HL-60 (cell line): ENCODE data around the gene TPST2.
"Not testable (repeated sequence)": the region's sequence is repeated elsewhere in the genome, so short reads cannot be mapped to it uniquely, and the experiment has no call there.

Source experiments
- DNase-seq, 2 experiments: peaks; one replicate each; pipeline ENCODE4 v3.0.0-alpha.2; 2010 to 2020; ENCODE audit warnings: low read depth in 1 of 2, low spot score in 1 of 2
- H3K27ac ChIP-seq: fragments of 250-450 bp; sonication (Bioruptor Pico); replicated peaks from 2 replicates; pipeline ENCODE4 v1.5.1; 2020; ENCODE audit warnings: mild to moderate bottlenecking, moderate library complexity
- H3K27me3 ChIP-seq: fragments of 250-450 bp; sonication (Bioruptor Pico); 2 replicates; pipeline ENCODE4 v1.5.1; 2021; ENCODE audit warnings: mild to moderate bottlenecking, moderate library complexity; ENCODE audit not compliant: insufficient read depth, poor library complexity, severe bottlenecking
- H3K4me3 ChIP-seq: replicated peaks from 2 replicates; pipeline ENCODE4 v1.5.1; 2011; ENCODE audit warnings: mild to moderate bottlenecking, control low read depth, low read length; ENCODE audit not compliant: insufficient read depth
- CTCF ChIP-seq: IDR thresholded peaks from one replicate; pipeline ENCODE4 v1.5.1; 2011; ENCODE audit warnings: low read length, control low read depth, inconsistent platforms; ENCODE audit not compliant: insufficient read depth
- GABPA ChIP-seq: IDR thresholded peaks from 2 replicates; pipeline ENCODE4 v1.6.1; 2012; ENCODE audit warnings: low read depth
- POLR2AphosphoS5 ChIP-seq: IDR thresholded peaks from 2 replicates; pipeline ENCODE4 v1.6.1; 2012; ENCODE audit warnings: low read depth
- REST ChIP-seq: IDR thresholded peaks from 2 replicates; pipeline ENCODE4 v1.6.1; 2012; ENCODE audit warnings: low read depth; ENCODE audit not compliant: insufficient replicate concordance
- SPI1 ChIP-seq: IDR thresholded peaks from 2 replicates; pipeline ENCODE4 v1.6.1; 2012; ENCODE audit warnings: low read depth, mild to moderate bottlenecking, borderline replicate concordance

TPST2 gene

GRCh38 chr22:26615830-26616435, 26.0 kb upstream of the TPST2 start:
- no peak for DNase-seq
- no peak for TF ChIP-seq GABPA
- TF ChIP-seq CTCF: no peak
- TF ChIP-seq POLR2AphosphoS5: no peak
- no peak for TF ChIP-seq REST
- TF ChIP-seq SPI1: no peak
- no peak overlapping the region for H3K4me3 ChIP-seq
- no peak overlapping the region for H3K27ac ChIP-seq
- no peaks in the 10 kb centered on the region for H3K27me3 ChIP-seq

GRCh38 chr22:26615149-26615548, 25.2 kb upstream of the TPST2 start:
- no peak overlapping the region for H3K4me3 ChIP-seq
- no peak for DNase-seq
- no peak overlapping the region for H3K27ac ChIP-seq
- no peaks in the 10 kb centered on the region for H3K27me3 ChIP-seq
- TF ChIP-seq SPI1 (peak; percentile 53; the same call in 1 of the 2 replicates), POLR2AphosphoS5 (peak; percentile 36; the same call in 1 of the 2 replicates), REST (no peak)

GRCh38 chr22:26614322-26614721, 24.4 kb upstream of the TPST2 start:
- TF ChIP-seq SPI1 (no peak), POLR2AphosphoS5 (no peak), CTCF (no peak), GABPA (no peak), REST (no peak)
- no peak for DNase-seq
- no peaks in the 10 kb centered on the region for H3K27me3 ChIP-seq
- no peak overlapping the region for H3K4me3 ChIP-seq
- no peak overlapping the region for H3K27ac ChIP-seq

GRCh38 chr22:26613753-26614152, 23.8 kb upstream of the TPST2 start:
- not testable (repeated sequence) for DNase-seq, H3K27ac ChIP-seq, H3K27me3 ChIP-seq, H3K4me3 ChIP-seq
